ENCODE measurements around the gene MSL3. TPM values are rescaled to one million over a fixed set of nuclear protein-coding genes. Genes with fewer than 3 reads are reported as not detected.
A peak's percentile ranks its signal among the peaks of the same experiment; 100 is the strongest.

The MSL3 gene
- total and polyA plus RNA-seq, 2 donors (not counting 3 experiments of a cell fraction or from before 2014, with no cell fraction given) = 54.2 to 58.7 TPM

DNA sequence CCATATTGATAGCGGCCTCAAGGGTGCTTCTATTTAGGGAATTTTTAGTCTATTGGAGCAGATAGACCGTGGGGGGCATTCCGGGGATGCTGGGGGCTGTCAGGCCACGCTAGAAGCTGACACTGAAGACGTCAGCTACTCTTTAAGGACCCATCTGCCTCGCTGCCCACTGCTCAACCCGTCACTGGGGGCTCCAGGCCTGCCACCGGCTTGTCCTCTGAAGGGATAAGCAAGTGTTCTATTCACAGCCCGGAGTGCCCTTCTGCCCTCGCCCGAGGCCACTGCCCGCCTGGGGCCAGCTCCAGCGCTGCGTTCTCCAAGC lies 679 bp upstream of the MSL3 start:
- FAIRE-seq (no peak), DNase-seq (ENCODE audit: low read depth, low spot score) (no peak)
- ChIA-PET POLR2A (no interaction called here), CTCF (interaction anchor here (1.1 to 2.7 kb wide), 3 partner anchors 12 to 657 kb away, joined by 3 to 11 read pairs (median 6); no protein-coding TSS in a partner anchor)
- Histone ChIP-seq H2AFZ (ENCODE audit: low read depth, low read length) (peak overlapping the region; percentile 39), H3K9me1 (replicated peaks; ENCODE audit: control insufficient read depth, extremely low read depth, insufficient read depth, low read length) (no peaks in the 10 kb centered on the region), H3K9ac (replicated peaks; ENCODE audit: extremely low read depth, insufficient read depth, low read length) (peak overlapping the region; percentile 74), H3K4me2 (ENCODE audit: insufficient read depth, low read length) (no peak overlapping the region), H3K4me3 (replicated peaks in 1 of 3; ENCODE audit: insufficient read depth in 1 of 3, low read depth in 1 of 3, low read length in 3 of 3) (peak overlapping the region in 2 of 3 experiments; percentile 8 to 37), H3K9me3 (replicated peaks; ENCODE audit: control insufficient read depth, insufficient read depth, low read length) (no peaks in the 10 kb centered on the region), H3K4me1 (ENCODE audit: control insufficient read depth, extremely low read depth, insufficient read depth, low read length) (peaks cover 10% of the 10 kb centered on the region), H3K27ac (ENCODE audit: insufficient read depth, low read depth, low read length) (no peak overlapping the region), H3K36me3 (ENCODE audit: control insufficient read depth in 2 of 2, extremely low read depth in 1 of 2, insufficient read depth in 2 of 2, low read length in 2 of 2) (no peaks in the 10 kb centered on the region), H3K27me3 (ENCODE audit: control insufficient read depth in 2 of 2, insufficient read depth in 2 of 2, low read length in 2 of 2) (peaks cover 2 to 8% of the 10 kb centered on the region in 2 experiments), H3K79me2 (ENCODE audit: control insufficient read depth, insufficient read depth, low read length) (peaks cover 8% of the 10 kb centered on the region), H4K20me1 (replicated peaks; ENCODE audit: control insufficient read depth, extremely low read depth, insufficient read depth, low read length) (no peaks in the 10 kb centered on the region)
- BruUV-seq (replicated peaks) = no TSS peak
- TF ChIP-seq, protein P1, sequence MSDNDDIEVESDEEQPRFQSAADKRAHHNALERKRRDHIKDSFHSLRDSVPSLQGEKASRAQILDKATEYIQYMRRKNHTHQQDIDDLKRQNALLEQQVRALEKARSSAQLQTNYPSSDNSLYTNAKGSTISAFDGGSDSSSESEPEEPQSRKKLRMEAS (IDR thresholded peaks at IDR 0.05; ENCODE audit: insufficient read depth, insufficient read length) = no peak
- TF ChIP-seq POLR2A (IDR thresholded peaks at IDR 0.05; ENCODE audit: low read depth, low read length) = no peak
- TF ChIP-seq EZH2 (IDR thresholded peaks at IDR 0.05; ENCODE audit: borderline replicate concordance, low read depth, low read length, severe bottlenecking) = no peak
- no peak for TF ChIP-seq CTCF (IDR thresholded peaks at IDR 0.05; ENCODE audit: extremely low read depth in 1 of 2, insufficient read depth in 1 of 2, low read depth in 1 of 2, low read length in 2 of 2)
- TF ChIP-seq JUN (IDR thresholded peaks at IDR 0.05; ENCODE audit: borderline replicate concordance, insufficient read depth, insufficient read length, low read depth) = no peak
- no peak for TF ChIP-seq FOS (IDR thresholded peaks at IDR 0.05; ENCODE audit: borderline replicate concordance, insufficient read depth, low read length)
- no peak for TF ChIP-seq GATA2 (IDR thresholded peaks at IDR 0.05; ENCODE audit: insufficient read depth, insufficient read length, low read depth, low read length)
- no peak for TF ChIP-seq MYC (IDR thresholded peaks at IDR 0.05; ENCODE audit: low read depth, low read length)
- no peak for TF ChIP-seq POLR2AphosphoS5 (IDR thresholded peaks at IDR 0.05; ENCODE audit: insufficient read depth, low read depth, low read length)
- dilution Hi-C loops (cut with MboI; ENCODE audit: extremely low pct_ligation_motif_present, low sequenced_read_pairs) = no loop called here
- intact Hi-C loops (cut with micrococcal nuclease) = loop anchor here (5.0 kb wide), 1 partner anchor 225 kb away; no protein-coding TSS in a partner anchor

Measured in endothelial cell of umbilical vein (primary cell).